A673 (cell line): ENCODE measurements around the gene GABRB3. TPM values are rescaled to one million over a fixed set of nuclear protein-coding genes. Genes with fewer than 3 reads are reported as not detected.

Experiments used
- BruUV-seq: library from RNA; stranded (reverse); fragments of 400-500 nt; replicated peaks from 2 replicates; lab custom pipeline; 2021; lab: Mats Ljungman, UMichigan
- CTCF ChIA-PET: fragments of 300-600 bp; sonication (Branson Sonifier 250); formaldehyde crosslinking; loops from one replicate; lab custom pipeline; 2022; ENCODE audit warnings: antibody characterized with exemption; lab: Charles Lee
- POLR2A ChIA-PET: fragments of 300-600 bp; sonication (Branson Sonifier 250); formaldehyde crosslinking; loops from one replicate; lab custom pipeline; 2022; ENCODE audit warnings: antibody characterized with exemption; ENCODE audit not compliant: low non-redundant PET; lab: Charles Lee
- DNase-seq: peaks from one replicate; pipeline ENCODE4 v3.0.0-alpha.2; 2015; ENCODE audit warnings: low spot score
- H3K27ac ChIP-seq: fragments of 200-600 bp; sonication (generic); 2 replicates; pipeline ENCODE4 v1.5.1; 2016; ENCODE audit warnings: mixed run types, low read depth, mild to moderate bottlenecking, mixed read lengths, antibody characterized with exemption, low read length; ENCODE audit not compliant: poor library complexity, severe bottlenecking
- H3K27me3 ChIP-seq: fragments of 200-600 bp; sonication (generic); replicated peaks from 2 replicates; pipeline ENCODE4 v1.6.1; 2017; ENCODE audit warnings: mixed run types, low read depth, mild to moderate bottlenecking, mixed read lengths, antibody characterized with exemption, low read length; ENCODE audit not compliant: insufficient read depth, poor library complexity
- H3K36me3 ChIP-seq: fragments of 200-600 bp; sonication (generic); 2 replicates; pipeline ENCODE4 v1.6.1; 2016; ENCODE audit warnings: mixed run types, mild to moderate bottlenecking, mixed read lengths, antibody characterized with exemption, low read length; ENCODE audit not compliant: insufficient read depth, poor library complexity, severe bottlenecking
- H3K4me1 ChIP-seq: fragments of 200-600 bp; sonication (generic); 2 replicates; pipeline ENCODE4 v1.6.1; 2017; ENCODE audit warnings: mixed run types, mild to moderate bottlenecking, mixed read lengths, antibody characterized with exemption, low read length; ENCODE audit not compliant: insufficient read depth, poor library complexity, severe bottlenecking
- H3K4me3 ChIP-seq: fragments of 200-600 bp; sonication (generic); 2 replicates; pipeline ENCODE4 v1.5.1; 2016; ENCODE audit warnings: low read depth, mixed run types, mild to moderate bottlenecking, mixed read lengths, low read length; ENCODE audit not compliant: poor library complexity, severe bottlenecking
- H3K9me3 ChIP-seq: fragments of 200-600 bp; sonication (generic); 2 replicates; pipeline ENCODE4 v1.6.1; 2016; ENCODE audit warnings: mixed run types, low read depth, mild to moderate bottlenecking, mixed read lengths, antibody characterized with exemption, low read length; ENCODE audit not compliant: poor library complexity, severe bottlenecking
- CTCF ChIP-seq: fragments of 300-800, 200-600 bp; sonication (generic); conservative IDR thresholded peaks from 2 replicates; pipeline ENCODE4 v1.5.1; 2017; ENCODE audit warnings: low read depth, mild to moderate bottlenecking, antibody characterized with exemption, low read length, moderate library complexity, mixed read lengths
- EZH2 ChIP-seq: fragments of 200-600 bp; sonication (generic); IDR thresholded peaks from 2 replicates; pipeline ENCODE4 v1.6.1; 2017; ENCODE audit warnings: borderline replicate concordance, low read depth, mild to moderate bottlenecking, mixed read lengths, antibody characterized with exemption, low read length; ENCODE audit not compliant: poor library complexity, severe bottlenecking
- intact Hi-C: fragments of 100-400 bp; cut with micrococcal nuclease; formaldehyde crosslinking; loops from one replicate; pipeline ENCODE4 v1.10.0; 2022; ENCODE audit not compliant: unreplicated experiment
- total RNA-seq: library from RNA; stranded (reverse); gene quantifications from 2 replicates; pipeline ENCODE4 v1.2.3, GENCODE V29; 2021

Gene GABRB3
- total RNA-seq, 1 experiment from 2014 or later, result not detected

GRCh38 chr15:26689462-26689861 lies 83.4 kb downstream of the GABRB3 start:
- H3K4me3 ChIP-seq, result no peak overlapping the region
- BruUV-seq, result no TSS peak
- DNase-seq, result no peak
- H3K4me1 ChIP-seq, result no peaks in the 10 kb centered on the region
- ChIA-PET CTCF (no interaction called here), POLR2A (no interaction called here)
- H3K27ac ChIP-seq, result no peak overlapping the region
- peaks cover 57% of the 10 kb centered on the region for H3K9me3 ChIP-seq
- intact Hi-C loops, result no loop called here
- TF ChIP-seq EZH2 (no peak), CTCF (no peak)
- no peaks in the 10 kb centered on the region for H3K36me3 ChIP-seq
- no peaks in the 10 kb centered on the region for H3K27me3 ChIP-seq

GRCh38 chr15:26686547-26687187 lies 86.2 kb downstream of the GABRB3 start:
- ChIA-PET CTCF (no interaction called here), POLR2A (no interaction called here)
- no peaks in the 10 kb centered on the region for H3K27me3 ChIP-seq
- no peaks in the 10 kb centered on the region for H3K4me1 ChIP-seq
- BruUV-seq, result no TSS peak
- TF ChIP-seq EZH2 (no peak), CTCF (no peak)
- intact Hi-C loops, result no loop called here
- no peak overlapping the region for H3K27ac ChIP-seq
- DNase-seq, result no peak
- no peak overlapping the region for H3K4me3 ChIP-seq
- peaks cover 54% of the 10 kb centered on the region for H3K9me3 ChIP-seq
- no peaks in the 10 kb centered on the region for H3K36me3 ChIP-seq

- CTCF ChIA-PET, result no interaction called here
- TF ChIP-seq CTCF, result no peak
- no peaks in the 10 kb centered on the region for H3K27me3 ChIP-seq
- intact Hi-C loops, result no loop called here
- H3K9me3 ChIP-seq, result peaks cover 60% of the 10 kb centered on the region
- no peaks in the 10 kb centered on the region for H3K36me3 ChIP-seq
- POLR2A ChIA-PET, result no interaction called here
- H3K27ac ChIP-seq, result no peak overlapping the region
- H3K4me3 ChIP-seq, result no peak overlapping the region
- H3K4me1 ChIP-seq, result no peaks in the 10 kb centered on the region
- BruUV-seq, result no TSS peak
- no peak for DNase-seq
These were observed 90.2 kb downstream of the GABRB3 start for GRCh38 chr15:26682598-26683164.
